ENCODE results near the gene LAMC3.
"Not testable (repeated sequence)": the region's sequence is repeated elsewhere in the genome, so short reads cannot be mapped to it uniquely, and the experiment has no call there.

LAMC3 gene

DNA sequence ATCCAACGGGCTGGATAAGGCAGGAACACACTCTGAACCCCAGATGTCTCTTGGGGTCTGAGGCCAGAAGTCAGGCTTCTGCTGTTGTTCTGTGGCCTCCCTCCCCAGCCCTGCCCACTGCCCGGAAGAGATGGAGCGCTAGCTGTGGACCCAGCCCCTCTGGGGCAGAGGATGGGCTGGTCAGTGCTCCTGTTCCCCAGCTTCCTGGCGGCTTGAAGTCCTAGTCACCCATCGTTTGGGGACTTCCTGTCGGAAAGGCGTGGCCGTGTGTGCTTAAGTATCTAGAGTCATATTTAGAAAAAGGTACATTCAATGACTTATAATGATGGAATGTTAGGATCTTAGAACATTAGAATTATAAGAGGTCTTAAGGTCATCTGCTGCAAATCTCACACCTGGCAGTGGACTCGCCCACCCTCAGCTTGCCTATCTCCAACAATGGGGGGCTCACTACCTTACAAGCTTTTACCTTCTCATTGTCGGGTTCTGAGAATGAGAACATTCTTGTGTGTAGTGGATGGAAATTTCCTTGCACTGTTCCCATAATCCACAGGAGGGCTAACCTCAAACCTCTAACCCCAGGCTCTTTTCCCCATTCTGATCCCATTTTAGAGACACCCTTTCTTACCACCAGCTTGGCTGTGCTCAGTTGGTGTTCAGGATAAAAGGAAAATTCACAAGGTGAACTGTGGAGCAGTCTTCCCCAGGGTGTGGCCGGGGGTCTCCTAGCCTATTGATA lies 74.0 kb downstream of the LAMC3 start:
- no peak for DNase-seq

DNA sequence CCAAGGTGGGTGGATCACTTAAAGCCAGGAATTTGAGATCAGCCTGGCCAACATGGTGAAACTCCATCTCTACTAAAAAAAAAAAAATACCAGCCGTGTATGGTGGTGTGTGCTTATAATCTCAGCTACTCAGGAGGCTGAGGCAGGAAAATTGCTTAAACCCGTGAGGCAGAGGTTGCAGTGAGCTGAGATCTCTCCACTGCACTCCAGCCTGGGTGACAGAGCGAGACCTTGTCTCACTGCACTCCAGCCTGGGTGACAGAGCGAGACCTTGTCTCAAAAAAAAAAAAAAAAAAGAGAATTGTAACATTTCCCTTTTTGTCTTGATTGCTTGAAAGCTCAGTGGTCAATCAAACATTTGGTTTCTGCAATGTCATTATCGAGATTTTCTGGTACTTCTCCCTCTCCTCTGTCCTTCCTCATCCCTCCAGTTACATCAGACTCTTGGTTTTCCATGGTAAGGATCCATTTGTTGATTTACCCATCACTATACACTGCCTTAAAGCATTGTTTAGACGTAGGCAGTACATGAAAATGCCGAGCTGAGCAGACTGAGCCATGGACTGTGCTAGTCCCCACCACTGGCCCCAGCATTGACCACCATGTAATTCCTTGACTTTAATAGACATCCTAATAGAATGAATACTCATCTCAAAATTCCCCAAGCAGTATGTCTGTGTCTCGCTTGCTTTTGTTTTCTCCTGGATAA lies 75.8 kb downstream of the LAMC3 start:
- no peak for DNase-seq

DNA sequence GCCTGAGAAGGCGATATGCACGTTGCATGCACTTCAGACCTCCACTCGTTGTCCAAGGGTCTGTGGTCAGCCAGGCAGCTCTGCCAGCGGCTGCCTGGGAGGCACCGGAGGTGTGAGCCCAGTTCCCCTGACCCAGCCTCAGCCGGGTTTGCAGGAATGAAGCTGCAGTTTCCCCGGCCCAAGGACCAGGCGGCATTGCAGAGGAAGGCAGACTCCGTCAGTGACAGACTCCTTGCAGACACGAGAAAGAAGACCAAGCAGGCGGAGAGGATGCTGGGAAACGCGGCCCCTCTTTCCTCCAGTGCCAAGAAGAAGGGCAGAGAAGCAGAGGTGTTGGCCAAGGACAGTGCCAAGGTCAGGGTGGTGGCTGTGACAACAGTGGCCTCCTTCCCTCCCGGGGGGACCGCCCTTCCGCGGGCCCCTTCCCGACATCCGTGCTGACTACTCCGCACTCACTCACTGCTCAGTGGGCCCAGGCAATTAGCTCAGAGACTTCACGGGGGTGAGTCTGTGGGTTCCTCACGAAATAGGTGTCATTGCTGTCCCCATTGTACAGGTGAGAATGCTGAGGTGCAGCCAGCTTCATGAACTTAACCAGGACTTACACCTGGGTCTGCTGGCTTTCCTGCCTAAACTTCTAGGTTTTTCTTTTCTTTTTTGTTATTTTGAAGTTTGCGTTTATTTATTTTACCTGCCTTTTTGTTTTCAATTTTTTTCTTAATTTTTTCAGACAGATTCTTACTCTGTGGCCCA lies 76.6 kb downstream of the LAMC3 start:
- DNase-seq = no peak

DNA sequence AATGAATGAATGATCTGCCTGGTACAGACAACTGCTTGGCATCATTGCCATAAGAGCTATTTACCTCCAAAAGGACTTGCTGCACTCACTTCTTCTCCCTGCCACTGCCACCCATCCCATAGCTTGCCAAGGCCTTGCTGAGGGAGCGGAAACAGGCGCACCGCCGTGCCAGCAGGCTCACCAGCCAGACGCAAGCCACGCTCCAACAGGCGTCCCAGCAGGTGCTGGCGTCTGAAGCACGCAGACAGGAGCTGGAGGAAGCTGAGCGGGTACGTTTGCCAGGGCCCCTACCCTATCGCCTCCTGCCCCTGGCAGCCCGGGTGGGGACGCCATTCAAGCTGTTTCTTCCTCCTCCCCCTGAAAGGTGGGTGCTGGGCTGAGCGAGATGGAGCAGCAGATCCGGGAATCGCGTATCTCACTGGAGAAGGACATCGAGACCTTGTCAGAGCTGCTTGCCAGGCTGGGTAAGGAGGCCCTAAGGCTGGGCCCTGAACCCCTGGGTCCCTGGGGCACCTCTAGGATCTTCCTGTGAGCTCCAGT lies 78.5 kb downstream of the LAMC3 start:
- no peak for DNase-seq

DNA sequence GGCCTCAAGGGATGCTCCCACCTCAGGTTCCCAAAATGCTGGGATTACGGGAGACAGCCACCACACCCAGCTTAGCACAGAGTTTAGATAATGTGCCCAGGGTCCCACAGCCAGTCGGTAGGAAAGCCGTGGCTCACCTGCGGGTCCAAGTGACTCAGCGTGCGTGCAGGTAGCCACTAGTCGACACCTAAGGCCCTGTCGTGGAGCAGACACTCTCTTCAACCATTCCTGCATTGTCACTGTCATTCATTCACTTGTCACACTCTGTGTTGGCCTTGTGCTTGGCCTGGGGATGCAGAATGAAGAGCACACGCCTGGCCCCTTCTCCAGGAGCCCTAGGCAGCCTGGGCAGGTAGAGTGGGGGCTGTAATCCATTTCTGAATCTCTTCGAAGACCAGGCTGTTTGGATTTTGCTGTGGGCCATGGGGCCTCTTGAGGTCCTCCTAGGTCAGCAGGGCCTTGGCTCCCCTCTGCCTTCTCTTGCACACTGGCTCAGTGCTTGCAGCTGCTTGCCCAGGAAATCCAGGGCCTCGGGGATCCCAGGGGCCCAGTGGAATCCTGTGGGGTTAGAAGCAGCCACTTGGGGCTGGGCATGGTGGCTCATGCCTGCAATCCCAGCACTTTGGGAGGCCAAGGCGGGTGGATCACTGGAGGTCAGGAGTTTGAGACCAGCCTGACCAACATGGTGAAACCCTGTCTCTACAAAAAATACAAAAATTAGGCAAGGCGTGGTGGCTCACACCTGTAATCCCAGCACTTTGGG lies 81.2 kb downstream of the LAMC3 start:
- DNase-seq = no peak

DNA sequence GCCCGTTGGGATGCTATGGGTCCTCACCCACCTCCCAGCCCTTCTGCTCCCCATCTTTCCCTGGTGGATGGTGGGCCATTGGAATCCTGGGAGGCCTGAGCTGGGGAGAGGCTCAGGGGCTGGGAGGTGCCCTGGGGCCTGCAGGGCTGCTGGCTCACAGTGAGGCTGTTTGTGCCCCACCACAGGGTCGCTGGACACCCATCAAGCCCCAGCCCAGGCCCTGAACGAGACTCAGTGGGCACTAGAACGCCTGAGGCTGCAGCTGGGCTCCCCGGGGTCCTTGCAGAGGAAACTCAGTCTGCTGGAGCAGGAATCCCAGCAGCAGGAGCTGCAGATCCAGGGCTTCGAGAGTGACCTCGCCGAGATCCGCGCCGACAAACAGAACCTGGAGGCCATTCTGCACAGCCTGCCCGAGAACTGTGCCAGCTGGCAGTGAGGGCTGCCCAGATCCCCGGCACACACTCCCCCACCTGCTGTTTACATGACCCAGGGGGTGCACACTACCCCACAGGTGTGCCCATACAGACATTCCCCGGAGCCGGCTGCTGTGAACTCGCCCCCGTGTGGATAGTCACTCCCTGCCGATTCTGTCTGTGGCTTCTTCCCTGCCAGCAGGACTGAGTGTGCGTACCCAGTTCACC lies 82.5 kb downstream of the LAMC3 start:
- DNase-seq = no peak

DNA sequence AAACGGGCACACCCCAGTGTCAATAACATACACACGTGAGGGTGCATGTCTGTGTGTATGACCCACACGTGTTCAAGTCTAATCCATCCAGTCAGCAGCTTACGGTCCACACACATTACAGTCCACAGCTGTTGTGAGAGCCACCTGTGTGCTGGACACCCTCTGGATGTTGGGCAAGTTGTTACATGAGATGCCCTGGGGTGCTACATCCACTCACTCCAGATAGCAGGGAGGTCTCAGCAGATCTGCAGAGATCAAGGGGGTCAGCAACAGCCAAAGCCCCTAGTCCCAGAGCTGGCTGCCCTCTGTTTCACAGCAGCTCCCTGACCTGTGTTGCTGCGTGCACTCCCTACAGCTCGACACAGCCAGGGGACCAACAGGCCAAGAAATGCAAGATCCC lies 83.1 kb downstream of the LAMC3 start:
- no peak for DNase-seq

DNA sequence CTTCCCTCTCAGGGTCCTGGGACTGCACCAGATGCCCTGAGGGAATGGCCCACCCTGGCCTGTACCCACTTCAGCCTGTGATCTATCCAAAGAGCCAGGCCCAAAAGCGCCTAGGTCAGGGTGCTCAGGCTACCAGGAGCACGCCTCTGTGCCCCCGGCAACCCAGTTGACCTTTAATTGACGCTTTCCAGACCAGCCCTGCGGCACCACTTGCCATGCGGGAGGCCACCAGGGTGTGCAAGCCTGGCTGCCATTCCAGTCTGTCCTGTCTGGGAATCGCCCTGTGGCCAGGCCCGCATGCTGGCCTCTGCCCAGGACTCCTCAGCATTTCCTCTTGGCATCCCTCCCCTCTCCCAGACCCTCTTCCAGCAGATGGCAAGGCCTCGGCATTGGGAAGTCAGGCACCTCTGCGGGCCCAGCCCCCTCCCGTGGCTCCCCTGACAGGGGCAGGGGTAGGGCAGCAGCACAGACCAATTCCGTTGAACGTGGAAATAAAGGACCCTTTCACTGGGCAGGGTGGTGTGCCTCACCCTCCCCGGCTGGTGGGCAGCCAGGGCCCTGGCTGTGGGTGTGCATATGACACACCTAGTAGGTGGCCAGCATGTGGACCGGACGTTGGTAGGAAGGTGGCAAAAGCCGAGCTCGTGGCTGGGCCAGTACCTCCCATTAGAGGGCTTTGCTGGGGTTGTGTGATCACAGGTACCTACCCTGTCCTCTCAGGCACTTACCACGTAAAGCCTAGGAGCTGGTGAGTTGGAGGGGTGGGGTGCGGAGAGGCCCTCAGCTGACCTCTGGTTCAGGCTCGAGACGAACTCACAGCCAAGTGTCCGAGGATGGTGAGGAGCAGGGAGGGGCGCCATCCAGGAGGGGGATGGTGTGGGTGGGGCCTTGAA lies 83.8 kb downstream of the LAMC3 start:
- DNase-seq = no peak

DNA sequence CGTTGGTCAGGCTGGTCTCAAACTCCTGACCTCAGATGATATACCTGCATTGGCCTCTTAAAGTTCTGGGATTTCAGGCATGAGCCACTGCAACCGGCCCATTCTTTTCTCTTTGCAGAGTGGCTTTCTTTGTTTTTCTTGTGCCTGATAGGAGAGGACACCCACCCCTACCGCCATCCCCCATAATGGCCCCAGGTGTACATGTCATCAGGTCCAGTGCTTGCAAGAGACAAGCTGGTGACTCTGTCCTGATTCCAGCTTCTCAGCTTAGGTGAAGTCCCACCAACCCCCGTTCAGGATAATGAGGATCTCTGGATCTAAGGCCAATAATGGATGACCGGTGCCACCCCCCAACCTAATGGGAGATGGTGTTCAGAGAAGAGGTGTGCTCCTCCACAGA lies 85.0 kb downstream of the LAMC3 start:
- DNase-seq = no peak

DNA sequence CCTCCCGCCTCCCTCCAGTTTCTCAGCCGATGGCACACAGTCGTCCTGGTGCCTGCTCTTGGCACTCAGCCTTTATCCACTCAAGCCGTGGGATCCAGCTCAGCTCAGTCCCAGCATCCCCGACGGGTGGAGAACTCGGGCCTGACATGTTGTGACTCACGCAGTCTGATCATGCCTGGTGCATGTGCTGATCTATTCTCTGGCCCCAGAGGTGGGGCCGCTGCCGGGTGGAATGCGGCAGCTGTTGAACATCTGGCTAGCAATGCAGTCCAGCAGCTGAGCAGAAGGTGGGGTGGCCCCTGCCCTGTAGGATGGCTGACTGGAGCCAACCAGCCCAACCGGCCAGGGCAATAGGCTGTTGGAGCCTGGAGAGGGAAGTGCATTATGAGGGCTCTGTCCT lies 85.6 kb downstream of the LAMC3 start:
- DNase-seq = no peak

DNA sequence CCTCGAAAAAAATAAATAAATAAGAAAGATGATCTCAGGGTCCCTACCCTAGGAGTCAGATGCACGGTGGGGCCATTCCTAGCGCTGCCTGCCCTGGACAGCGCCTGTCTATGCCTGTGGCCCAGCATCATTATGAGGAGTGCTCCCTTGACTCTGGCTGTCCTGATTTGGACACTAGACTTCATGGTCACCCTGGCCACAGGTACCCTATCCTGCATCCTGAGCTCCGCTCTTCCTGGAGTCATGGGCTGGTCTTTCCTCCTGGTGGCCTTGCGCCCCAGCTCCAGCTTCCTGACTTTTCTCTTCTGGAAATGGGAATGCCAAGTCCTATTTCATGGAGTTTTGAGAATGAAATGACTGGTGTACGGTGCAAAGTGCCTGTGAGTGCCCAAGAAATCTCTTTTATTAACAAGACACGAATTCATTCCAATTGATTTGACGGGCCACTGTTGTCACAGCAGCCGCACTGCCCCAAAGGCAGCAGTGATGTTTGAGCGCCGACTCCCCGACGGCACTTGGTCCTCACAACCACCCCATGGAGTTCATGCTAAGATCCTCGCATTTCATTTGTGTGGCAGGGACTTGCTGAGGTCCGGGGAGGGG lies 86.8 kb downstream of the LAMC3 start:
- DNase-seq = no peak

DNA sequence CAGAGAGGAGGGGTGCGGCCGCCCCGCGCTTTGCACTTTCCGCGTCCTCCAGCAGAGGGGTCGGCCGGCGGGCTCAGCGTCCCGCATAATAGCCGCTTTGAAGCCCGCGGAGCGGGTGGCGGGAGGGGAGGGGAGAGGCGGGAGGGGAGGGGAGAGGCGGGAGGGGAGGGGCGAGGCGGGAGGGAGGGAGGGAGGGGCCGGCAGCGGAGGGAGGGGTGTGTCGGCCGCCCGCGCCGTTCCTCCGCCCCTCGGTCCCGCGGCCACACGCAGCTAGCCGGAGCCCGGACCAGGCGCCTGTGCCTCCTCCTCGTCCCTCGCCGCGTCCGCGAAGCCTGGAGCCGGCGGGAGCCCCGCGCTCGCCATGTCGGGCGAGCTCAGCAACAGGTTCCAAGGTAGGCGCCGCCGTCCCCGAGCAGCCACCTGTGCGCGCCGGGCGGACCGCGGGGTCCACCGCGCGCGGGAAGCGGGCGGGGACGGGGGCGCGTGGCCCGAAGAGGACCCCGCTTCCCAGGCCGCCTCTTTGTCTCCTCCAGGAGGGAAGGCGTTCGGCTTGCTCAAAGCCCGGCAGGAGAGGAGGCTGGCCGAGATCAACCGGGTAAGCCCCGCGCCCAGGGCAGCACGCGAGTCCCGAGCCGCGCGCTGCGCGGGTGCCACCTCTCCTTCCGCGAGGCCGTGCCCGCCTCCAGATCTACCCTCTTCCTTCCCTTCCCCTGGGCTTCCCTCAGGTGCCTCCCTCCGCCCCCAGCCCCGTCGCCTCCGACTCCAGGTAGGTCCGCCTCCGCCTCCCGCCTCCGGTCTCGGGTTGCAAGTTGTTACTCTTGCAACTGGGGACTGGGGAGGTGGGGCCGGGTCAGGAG lies 87.5 kb downstream of the LAMC3 start, which contains the start of gene AIF1L:
AIF1L (plus strand) TSS at position 263 of the 857 bp plus-strand sequence; CDS start at position 362, 99 bp downstream.
- peak; percentile 75 for DNase-seq

DNA sequence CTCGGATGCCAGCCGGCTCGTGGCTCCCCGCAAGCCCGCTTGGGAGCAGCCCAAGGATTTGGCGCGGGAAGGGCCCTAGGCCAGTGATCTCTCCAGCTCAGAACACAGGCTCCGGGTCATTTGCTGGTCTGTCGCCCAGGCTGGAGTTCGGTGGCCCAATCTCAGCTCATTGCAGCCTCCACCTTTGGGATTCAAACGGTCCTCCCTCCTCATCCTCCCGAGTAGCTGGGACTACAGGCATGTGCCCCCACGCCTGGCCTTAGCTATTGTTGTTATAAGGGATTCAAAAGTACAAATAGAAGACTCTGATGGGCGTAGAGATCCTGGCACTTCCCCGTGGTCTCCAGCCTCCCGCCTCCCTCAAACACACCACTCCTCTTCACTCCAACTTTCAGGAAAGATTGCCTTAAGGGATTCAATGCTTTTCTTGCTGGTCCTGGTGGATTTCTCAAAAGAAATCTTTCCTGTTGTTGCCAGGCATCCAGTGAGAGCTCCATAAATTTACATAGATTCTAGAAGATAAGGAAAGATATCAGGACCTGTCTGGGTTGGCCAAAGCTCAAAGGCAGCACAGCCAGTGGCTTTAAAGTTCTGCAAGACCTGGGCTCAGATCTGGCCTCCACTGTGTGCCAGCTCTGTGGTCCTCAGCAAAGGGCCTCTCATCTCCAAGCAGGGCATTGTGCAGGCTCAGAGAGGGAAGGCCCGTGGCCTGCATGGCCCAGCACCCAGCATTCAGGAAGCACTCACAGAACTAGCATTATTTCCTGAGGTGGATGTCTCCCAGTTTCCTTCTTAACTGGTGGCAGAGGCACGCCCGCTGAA lies 88.4 kb downstream of the LAMC3 start:
- DNase-seq = peak; percentile 27

DNA sequence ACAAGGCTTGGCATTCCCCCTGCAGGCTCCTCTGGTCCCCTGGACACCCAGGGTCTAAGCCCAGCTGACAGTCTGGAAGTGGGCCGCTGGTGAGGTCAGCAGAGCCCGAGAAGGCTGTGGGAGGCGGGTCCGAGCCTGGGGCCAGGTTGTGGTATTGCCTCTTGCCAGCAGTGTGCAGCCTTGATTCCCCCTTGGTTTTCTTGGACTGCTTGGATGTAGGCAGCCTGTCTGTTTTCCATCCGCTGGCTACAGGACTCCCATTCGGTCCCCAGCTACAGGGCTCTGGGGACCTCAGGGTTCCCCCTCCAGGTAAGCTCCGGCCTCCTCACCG lies 88.9 kb downstream of the LAMC3 start:
- DNase-seq = no peak

DNA sequence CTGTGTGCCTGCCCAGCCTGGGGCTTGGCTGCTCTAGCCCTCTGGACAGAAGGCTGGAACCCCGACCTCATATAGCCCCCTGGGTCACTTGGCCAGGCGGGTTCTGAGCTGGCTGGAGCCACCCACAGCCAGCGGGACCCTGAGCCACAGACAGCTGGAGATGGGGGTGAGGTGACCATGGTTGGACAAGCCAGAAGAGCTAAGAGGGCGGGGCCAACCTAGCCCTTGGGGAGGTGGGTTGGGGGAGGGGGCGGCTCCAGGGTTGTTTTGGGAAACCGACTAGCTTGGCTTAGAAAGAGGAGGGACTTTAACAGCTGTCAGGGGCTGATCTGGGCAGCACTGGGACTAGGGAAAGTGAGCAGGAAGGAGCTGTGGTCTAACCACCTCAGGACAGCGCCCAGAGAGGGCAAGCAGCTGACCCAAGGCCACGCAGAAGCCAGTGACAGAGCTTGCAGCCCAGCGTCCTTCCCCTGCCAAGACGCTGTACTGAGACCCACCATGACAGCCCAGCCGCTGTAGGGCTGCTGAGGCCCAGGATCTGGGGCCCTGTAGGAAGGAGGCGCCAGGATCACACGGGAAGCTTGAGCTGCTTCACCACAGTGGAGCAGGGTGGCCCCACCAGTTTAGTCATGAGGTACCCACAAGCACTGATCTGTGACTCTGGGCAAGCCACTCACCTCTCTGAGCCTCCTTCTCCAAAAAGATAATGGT lies 89.6 kb downstream of the LAMC3 start:
- DNase-seq = no peak

DNA sequence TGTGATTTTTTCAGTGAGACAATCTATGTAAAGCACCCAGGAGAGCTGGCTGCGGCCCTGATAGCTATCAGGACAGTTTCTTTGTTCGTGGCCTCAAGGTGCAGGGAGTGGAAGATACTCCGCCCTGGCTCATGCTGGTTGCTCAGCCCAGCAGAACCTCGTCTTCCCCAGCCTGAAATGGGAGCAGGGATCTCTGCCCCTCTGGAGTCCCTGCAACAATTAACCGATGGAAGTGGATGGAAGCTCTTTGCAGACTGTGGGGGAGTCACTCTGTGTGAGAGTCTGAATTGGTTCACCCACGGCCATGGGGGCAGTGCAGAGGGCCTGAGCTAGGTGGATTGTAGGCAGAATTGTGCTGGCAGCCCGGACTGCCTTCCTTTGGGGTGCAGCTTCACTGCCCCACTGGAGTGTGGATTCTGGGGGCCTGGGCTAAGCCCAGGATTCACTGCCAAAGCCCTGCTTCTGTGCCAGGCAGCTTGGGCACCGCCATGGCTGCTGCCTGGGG lies 90.2 kb downstream of the LAMC3 start:
- DNase-seq = no peak

DNA sequence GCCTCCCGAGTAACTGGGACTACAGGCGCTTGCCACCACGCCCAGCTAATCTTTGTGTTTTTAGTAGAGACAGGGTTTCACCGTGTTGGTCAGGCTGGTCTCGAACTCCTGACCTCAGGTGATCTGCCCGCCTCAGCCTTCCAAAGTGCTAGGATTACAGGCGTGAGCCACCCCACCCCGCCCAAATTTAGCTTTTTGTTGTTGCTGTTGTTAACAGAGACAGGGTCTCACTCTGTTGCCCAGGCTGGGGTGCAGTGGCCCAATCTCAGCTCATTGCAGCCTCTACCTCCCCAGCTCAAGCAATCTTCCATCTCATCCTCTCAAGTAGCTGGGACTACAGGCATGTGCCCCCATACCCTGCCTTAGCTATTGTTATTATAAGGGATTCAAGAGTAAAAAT lies 90.9 kb downstream of the LAMC3 start:
- not testable (repeated sequence) for DNase-seq

DNA sequence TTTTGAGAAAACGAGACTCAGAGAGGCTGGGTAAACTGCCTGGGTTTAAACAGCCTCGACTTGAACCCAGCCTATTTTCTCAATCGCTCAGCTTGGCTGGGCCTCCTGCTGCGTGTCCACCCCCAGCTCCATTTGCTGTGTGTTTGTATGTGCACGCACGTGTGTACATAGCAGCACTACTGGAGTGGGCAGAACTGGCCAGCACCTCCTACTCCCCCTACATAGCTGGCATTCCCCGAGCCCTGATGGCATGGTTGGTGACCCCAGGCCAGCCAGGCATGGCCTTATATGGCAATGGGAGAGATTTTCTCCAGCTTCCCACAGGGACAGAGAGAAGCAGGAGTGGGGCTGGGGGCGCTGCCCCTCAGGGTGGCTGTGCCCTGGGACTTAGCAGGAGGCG lies 91.5 kb downstream of the LAMC3 start:
- no peak for DNase-seq
